HFF-Myc (cell line): ENCODE measurements around the gene TRDN.

Experiments used
- DNase-seq: peaks from one replicate; pipeline ENCODE4 v3.0.0-alpha.2; 2011; ENCODE audit warnings: low read depth; ENCODE audit errors: extremely low read depth
- H3K4me3 ChIP-seq: replicated peaks from 2 replicates; pipeline ENCODE4 v1.5.1; 2011; ENCODE audit warnings: low read depth, mild to moderate bottlenecking, control low read depth, low read length
- CTCF ChIP-seq: IDR thresholded peaks from 2 replicates; pipeline ENCODE4 v1.5.1; 2012; ENCODE audit warnings: mild to moderate bottlenecking, low read depth, low read length, control low read depth; ENCODE audit errors: missing control alignments

Gene TRDN

GRCh38 chr6:123189816-123190215, 446.9 kb downstream of the TRDN start:
- TF ChIP-seq CTCF, result no peak
- no peak for DNase-seq
- H3K4me3 ChIP-seq, result no peak overlapping the region

- DNase-seq, result no peak
- no peak for TF ChIP-seq CTCF
- no peak overlapping the region for H3K4me3 ChIP-seq
These were observed 453.8 kb downstream of the TRDN start for GRCh38 chr6:123182998-123183397.

GRCh38 chr6:123176706-123177105, 460.0 kb downstream of the TRDN start:
- DNase-seq, result no peak
- TF ChIP-seq CTCF, result no peak
- H3K4me3 ChIP-seq, result no peak overlapping the region

GRCh38 chr6:123171341-123172115, 465.2 kb downstream of the TRDN start:
- H3K4me3 ChIP-seq, result no peak overlapping the region
- no peak for DNase-seq
- TF ChIP-seq CTCF, result no peak

GRCh38 chr6:123169774-123170095, 467.0 kb downstream of the TRDN start:
- no peak overlapping the region for H3K4me3 ChIP-seq
- no peak for TF ChIP-seq CTCF
- DNase-seq, result no peak

- H3K4me3 ChIP-seq, result no peak overlapping the region
- TF ChIP-seq CTCF, result no peak
- no peak for DNase-seq
These were observed 467.6 kb downstream of the TRDN start for GRCh38 chr6:123168892-123169773.
